GM21381 (cell line): ENCODE data around the gene CAMKMT.

Experiments
- ATAC-seq: cut with Tn5 transposase; IDR thresholded peaks from one replicate; pipeline ENCODE4 v1.9.1; 2021; ENCODE audit warnings: mild to moderate bottlenecking, moderate library complexity; ENCODE audit not compliant: unreplicated experiment

The CAMKMT gene

DNA sequence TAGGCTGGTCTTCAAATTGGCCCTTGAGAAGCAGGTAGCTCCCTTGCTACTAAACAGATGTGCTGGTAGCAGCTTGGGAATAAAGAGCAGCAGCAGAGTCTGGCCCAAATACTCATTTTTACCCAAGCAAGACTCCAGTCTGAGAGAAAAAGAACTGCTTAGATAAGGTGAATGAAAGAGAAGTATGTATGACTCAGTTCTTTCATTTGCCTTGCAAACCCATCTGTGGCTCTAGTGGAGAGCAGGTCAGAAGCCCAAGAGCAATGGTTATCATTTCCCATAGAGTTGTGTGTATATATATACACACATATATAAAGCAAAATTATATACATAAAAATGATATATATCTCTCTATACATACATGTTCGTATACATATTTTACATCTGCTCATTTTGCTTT lies 80.3 kb downstream of the CAMKMT start:
- ATAC-seq: no peak

DNA sequence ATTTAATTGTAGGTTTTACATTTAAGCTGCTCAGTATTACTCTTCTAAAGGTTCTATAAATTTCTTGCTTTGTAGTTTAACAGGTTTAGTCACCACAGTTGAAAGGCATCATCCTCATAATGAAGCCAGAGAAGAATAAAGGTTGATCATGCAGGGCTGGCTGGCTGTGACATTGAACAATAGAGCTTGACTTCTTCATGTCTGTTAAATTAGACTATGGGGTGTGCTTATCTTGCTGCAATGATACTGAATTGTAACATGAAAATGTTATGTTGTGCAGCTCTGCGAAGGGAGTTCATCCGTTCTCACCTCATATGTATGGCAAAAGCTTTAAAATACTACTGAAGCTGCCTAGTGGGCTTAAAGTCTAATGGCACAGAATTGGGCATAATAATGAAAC lies 81.8 kb downstream of the CAMKMT start:
- ATAC-seq: no peak

GRCh38 chr2:44444881-44445280 lies 83.1 kb downstream of the CAMKMT start:
- ATAC-seq: no peak

DNA sequence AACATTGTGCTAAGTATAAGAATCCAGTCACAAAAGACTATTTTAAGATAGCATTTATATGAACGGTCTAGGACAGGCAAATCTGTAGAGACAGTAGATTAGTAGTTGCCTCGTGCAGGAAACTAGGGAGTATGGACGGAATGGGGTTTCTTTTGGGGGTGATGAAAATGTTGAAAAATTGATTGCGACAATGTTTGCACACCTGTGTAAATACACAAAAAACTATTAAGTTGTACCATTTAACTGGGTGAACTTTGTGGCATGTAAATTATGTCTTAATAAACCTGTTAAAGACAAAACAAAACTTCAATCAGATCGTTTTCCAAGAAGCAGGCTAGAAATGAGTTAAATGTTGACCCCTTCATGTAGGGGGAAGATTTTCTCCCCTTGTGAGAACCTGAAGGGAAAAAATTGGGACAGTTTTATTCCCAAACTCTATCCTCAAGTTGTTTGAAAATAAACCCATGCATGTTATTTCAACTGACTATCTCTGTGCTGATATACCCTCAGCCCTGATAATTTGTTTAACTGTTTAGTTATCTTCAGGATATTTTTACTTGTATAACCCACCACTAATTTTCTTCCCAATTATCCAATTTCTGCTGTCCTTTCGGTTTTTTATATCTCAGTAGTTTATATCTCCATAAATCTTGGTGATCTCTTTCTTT lies 87.2 kb downstream of the CAMKMT start:
- no peak for ATAC-seq

- no peak for ATAC-seq
Measured at GRCh38 chr2:44450082-44450481, 88.3 kb downstream of the CAMKMT start.

GRCh38 chr2:44450806-44451205 lies 89.1 kb downstream of the CAMKMT start:
- ATAC-seq: no peak

- no peak for ATAC-seq
Measured at GRCh38 chr2:44452069-44452583, 90.4 kb downstream of the CAMKMT start.

DNA sequence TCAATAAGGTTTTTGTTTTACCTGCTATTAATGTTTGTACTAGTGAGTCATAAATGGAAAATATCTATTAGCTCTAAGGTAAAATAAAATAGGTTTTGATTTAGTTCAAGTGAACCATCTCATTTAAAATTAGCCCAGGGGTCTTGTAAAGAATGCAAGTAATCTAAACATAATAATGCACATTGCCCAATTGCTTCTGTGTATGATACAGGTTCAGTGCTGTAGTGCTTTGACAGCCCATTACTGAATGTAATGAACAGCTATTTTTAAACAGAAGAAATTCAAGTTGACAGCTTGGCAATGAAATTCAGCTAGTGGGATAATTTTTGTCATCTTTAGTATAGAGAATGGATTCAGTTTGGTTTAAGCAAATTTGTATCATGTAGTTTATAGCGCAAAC lies 91.5 kb downstream of the CAMKMT start:
- no peak for ATAC-seq

GRCh38 chr2:44455877-44456276 lies 94.1 kb downstream of the CAMKMT start:
- ATAC-seq: no peak

- ATAC-seq: no peak
Measured at GRCh38 chr2:44456946-44457345, 95.2 kb downstream of the CAMKMT start.

DNA sequence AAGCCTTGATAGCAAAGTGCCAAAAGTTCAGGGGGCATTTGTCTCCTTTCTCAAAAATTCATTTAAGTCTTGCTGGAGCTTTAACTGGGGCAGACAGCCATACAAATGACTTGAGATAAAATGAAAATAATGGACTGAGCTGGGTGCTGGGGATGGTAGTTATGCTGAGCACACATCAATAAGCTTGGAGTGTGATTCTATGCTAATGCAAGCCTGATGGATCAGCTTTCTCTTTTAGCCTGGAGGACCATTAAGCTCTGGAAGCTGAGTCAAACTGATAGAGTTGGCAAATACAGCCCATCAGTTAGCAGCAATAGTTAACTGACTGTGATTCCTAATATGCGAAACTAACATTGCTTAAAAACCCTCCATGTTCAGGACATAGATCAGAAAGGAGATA lies 98.0 kb downstream of the CAMKMT start:
- no peak for ATAC-seq

DNA sequence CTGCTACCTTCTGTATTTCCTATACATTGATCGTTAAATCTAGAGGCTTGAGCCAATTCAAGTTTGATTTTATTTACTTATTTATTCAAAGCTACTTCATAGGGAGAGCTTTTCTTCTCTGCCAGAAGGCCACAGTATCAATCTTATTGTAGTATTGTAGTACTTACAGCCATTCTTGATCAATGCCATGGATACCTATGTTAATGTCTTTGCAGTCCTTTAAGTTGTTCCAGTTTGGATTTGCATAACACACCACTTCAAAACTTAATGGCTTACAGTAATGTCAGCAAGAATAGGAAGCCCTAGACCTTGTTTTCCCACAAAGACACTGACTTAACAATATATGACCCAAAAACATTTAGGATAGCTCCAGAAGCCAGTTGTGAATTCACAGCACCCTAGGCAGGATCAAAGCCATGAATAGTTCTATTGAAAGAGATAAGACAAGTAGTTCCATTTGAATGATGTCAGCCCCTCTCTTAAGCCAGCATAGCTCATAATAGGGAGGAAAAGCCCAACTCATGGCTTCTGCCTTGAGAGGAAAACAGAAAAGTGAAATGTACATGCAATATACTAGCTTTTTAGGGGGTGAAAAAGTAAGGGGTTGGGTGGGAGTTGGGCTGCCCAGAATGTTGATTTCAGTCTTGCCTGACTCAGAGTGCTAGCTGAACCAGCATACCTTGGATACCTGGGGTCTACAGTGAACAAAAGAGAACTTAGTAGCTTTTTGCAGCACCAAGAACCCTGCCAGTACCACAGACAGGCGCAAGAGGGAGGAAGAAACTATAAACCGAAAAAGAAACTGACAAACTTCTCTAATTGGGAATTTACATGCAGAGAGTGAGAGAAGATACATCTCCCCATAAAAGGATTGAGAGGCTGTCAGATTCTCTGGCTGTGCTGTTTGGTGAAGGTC lies 101.4 kb downstream of the CAMKMT start:
- no peak for ATAC-seq

GRCh38 chr2:44464437-44464836 lies 102.7 kb downstream of the CAMKMT start:
- ATAC-seq: no peak

GRCh38 chr2:44470151-44470550 lies 108.4 kb downstream of the CAMKMT start:
- no peak for ATAC-seq

DNA sequence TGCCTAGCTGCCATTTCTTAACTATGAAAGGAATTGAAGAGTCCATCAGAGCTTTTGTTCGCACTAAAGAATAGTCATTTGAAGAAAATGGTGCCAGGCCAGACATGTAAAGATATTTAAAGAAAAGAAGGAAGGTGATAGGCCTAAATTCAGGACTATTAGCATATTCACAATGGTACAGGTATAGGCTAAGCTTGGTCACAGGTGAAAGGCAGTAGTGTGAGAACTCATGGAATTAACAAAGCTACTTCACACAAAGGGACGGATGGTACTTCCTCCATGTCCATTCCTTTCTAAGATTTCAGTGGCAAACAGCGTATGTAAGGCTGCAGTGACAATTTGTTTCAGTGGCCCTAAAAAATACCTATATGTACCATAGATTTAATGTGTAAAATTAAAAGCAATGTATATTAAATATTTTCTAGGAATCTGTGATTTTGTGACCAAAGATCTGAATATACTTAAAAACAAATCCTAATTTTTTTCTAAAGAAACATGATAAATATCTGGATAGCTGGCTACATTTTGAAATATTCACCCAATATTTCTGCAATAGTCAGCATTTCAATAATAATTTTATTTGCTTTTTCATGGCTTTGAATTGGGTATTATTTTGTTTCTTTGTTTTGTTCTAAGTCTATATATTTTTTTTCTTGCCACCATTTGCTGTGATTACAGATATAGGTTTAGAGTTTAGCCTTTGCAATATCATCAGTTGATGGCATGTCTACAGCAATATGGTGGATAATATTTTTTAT lies 116.1 kb downstream of the CAMKMT start:
- ATAC-seq: no peak

- ATAC-seq: peak; percentile 89
Measured at GRCh38 chr2:44479127-44479887, 117.6 kb downstream of the CAMKMT start.

DNA sequence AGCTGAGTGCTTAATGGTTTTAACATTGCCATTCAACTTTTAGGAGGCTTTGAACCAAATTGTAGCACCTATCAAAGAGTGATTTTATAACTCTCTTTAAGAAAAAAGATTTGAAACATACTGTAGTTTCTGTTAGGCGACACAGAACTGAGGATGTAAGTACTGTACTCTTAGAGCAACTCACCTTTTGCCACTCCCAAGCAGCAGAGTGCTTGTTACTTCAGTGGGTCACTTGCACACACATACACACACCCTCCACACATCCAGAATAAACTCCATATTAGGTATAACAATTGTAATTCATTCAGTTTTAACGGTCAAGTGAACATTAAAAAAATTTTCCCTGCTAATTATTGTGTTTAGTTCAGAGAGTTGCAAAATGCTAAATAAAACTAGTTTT lies 118.3 kb downstream of the CAMKMT start:
- ATAC-seq: no peak

DNA sequence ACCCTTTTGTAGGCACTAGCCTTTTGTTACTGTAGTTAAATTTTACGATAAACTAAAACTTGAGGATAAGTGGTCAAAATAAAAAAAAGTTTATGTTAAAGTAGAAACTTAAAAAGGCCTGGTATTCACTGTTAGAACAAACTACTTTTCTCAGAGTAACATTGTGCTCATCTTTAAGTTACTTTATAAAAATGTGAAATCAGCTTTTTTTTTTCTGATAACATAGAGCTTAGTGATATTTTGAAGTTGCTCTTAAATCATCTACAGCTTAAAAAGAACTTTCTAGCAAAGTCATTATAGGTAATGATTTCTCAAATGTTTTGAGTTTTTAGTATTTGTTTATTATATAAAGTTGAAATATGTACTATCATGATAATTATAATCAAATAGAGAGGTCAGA lies 125.3 kb downstream of the CAMKMT start:
- ATAC-seq: no peak

DNA sequence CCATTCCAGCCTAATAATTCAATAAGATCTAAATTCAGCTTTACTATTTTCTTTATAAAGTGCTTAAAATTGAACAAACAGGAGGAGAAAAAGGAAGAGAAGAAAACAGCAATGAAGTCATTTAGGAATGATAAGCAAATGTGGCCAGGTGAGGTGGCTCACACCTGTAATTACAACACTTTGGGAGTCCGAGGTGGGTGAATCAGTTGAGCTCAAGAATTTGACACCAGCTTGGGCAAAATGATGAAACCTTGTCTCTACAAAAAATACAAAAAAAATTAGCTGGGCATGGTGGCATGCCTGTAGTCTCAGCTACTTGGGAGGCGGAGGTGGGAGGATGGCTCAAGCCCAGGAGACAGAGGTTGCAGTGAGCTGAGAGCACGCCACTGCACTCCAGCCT lies 129.0 kb downstream of the CAMKMT start:
- no peak for ATAC-seq

DNA sequence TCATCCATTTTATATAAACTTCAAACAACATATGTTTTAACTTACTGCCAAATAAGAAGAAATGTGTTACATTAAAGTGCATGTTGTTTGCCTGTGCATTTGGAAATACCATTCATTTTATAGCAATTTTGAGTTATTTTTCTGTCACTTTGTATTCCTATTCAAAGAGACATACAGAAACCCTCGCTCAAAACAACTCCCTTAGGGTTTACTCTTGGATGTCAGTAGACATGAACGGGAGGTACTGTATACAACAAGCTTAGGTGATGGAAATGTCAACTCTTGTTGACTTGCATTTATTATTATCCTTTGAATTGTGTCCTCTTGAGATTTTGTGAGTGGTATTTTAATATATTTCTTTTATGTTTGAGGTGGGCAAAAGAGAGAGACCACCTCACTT lies 132.3 kb downstream of the CAMKMT start:
- no peak for ATAC-seq

DNA sequence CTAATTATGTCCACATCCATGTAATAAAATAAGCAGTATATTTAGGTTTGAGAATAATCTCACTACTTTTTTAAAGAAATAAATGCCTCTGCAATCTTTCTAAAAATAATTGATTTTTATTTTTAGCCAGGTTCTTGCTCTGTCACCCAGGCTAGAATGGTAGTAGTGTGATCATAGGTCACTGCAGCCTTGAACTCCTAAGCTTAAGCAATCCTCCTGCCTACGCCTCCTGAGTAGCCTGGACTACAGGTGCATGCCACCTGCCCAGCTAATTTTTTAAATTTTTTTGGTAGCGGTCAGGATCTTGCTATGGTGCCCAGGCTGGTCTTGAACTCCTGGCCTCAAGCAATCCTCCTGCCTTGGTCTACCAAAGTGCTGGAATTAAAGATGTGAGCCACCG lies 133.3 kb downstream of the CAMKMT start:
- ATAC-seq: no peak
